Midbrain (tissue), 1 donor: ENCODE measurements around the gene SCAI.
"Not testable (repeated sequence)": the region's sequence is repeated elsewhere in the genome, so short reads cannot be mapped to it uniquely, and the experiment has no call there.

Experiments
- DNase-seq: peaks from one replicate; lab custom pipeline; 2025; lab: John Stamatoyannopoulos, UW

The SCAI gene

DNA sequence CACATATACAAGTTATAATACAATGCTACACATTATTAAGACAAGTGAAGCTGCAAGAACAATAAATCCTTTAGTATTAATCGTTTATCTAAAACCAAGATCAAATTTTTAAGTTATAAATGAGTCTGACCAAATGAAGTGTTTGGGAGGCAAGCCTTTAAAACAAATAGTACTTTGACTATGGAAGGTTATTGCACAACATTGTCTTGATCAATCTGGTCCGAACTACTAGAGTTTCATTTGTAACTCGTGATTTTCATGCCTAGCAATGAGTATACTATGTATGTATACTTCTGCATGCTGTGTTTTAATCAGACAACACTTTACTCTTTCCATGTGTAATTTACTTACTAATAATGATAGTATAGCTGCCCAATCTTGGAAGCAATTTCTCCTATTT is 115.3 kb downstream of the SCAI start:
- no peak for DNase-seq

DNA sequence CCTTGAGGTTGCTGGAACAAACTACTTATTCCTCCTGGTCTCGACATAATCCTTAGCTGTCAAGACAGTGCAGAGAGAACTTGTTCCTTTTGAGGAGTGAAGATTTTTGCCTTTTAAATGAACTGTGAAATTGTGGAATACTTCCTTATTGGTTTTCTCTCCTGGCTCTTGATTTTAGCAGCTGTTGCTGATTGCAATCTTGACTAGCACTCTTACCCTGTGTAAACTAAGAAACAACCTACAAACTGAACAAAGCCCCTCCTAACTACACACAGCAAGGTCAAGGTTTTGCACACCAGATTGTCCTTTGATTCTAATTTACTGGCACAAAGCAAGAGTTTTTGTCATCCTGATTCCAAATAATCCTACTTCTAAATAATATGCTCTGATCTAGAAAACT is 118.4 kb downstream of the SCAI start:
- no peak for DNase-seq

DNA sequence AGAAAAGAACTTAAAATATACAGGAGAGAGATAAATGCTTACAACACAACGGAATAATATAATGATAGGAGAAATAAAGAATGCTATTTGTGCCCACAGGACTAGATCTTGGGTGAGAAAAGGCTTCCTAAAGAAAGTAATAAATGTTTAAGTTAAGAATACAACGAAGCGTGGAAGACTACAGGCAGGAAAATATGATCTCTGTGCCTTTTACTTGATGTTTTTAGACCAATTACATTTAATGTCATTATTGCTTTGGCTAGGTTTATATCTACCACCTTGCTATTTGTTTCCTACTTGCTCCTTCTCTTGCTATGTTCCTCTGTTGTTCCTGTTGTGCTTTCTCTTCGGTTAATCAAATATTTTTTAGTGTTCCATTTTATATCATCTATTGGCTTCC is 122.3 kb downstream of the SCAI start:
- DNase-seq = no peak

DNA sequence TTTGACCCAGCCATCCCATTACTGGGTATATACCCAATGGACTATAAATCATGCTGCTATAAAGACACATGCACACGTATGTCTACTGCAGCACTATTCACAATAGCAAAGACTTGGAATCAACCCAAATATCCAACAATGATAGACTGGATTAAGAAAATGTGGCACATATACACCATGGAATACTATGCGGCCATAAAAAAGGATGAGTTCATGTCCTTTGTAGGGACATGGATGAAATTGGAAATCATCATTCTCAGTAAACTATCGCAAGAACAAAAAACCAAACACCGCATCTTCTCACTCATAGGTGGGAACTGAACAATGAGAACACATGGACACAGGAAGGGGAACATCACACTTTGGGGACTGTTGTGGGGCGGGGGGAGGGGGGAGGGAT is 127.7 kb downstream of the SCAI start:
- not testable (repeated sequence) for DNase-seq

DNA sequence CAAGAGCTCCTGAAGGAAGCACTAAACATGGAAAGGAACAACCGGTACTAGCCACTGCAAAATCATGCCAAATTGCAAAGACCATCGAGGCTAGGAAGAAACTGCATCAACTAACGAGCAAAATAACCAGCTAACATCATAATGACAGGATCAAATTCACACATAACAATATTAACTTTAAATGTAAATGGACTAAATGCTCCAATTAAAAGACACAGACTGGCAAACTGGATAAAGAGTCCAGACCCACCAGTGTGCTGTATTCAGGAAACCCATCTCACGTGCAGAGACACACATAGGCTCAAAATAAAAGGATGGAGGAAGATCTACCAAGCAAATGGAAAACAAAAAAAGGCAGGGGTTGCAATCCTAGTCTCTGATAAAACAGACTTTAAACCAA is 131.3 kb downstream of the SCAI start:
- DNase-seq = not testable (repeated sequence)

DNA sequence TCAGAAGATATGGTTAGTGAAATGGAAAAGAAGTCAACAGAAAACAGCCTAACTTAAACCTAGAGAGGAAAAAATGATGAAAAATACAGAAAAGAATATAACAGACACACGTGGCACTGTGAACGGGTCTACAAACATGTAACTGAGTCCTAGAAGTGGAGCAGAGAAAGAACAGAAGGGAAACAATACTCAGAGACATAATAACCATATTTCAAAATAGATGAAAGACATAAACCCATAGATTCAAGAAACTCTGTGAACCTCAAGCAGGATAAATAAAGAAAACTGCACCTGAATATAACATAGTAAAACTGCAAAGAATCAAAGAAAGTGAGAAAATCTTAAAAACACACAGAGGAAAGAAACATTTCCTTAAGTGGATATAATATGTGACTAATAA is 134.7 kb downstream of the SCAI start:
- no peak for DNase-seq

DNA sequence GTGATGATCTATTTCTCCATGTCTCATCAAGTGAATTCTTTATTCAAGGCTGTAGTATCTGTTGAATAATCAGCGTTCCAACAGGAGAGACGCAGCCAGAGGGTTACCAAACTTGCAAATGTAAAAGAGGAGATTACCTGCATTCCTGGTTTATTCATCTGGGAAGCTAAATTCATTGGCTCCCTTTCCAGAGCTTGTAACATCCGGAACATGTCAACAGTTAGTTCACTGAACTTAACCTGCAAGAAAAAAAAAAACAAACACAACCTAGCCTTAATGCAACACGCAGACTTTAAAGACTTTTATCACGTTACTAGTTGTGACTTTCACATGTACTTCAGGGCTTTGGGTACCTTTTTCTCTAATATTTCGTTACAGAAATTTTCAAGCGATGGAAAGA is 140.0 kb downstream of the SCAI start:
- DNase-seq = no peak

DNA sequence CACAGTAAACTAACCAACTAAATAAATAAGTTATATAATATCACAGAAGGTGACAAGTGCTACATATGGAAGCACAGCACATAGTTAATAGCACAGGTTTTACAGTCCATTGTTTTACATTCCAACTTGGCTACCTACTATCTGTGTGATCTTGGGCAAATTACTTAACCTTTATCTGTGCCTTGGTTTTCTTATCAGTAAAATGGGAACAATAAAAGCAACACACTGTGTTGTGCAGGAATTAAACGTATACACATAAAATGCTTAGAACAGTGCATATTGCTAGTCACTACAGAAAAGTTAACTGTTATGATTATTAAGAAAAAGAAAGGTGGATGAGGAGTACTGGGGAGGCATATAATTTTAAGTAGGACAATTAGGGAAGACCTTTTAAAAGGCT is 159.6 kb downstream of the SCAI start:
- DNase-seq = no peak

DNA sequence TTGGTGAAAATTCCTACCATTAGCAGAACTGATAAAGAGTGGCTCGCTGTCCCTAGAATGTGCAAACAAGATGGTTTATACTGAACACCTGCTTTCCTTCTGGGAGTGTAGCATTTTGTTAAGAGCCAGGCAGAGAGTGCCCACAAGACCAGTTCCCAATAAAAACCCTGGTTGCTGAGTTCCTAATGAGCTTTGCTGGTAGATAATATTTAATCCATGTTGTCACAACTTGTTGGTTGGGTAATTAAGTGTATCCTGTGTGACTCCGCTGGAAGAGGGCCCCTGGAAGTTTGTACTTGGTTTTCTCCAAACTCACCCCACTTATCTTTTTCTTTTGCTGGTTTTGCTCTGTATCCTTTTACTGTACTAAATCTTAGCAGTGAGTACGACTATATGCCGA is 162.9 kb downstream of the SCAI start:
- no peak for DNase-seq

DNA sequence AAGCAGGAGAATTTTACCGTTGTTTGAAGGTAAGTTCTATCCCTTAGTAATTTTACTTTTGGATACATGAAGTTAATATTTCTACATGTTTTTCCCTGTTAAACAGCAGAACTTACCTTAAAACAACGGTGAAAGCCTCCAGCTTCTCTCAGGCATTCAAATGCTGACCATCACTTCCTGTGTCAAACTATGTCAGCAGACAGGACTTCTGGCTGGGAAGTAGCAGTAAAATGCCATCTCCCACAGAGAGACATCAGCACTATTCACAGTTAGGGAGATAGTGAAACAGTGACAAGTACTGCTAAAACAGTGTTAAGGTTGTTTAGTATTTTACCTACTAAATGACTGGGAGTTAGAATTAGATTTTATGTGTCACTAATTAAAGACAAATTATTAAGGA is 168.2 kb downstream of the SCAI start:
- DNase-seq = no peak

DNA sequence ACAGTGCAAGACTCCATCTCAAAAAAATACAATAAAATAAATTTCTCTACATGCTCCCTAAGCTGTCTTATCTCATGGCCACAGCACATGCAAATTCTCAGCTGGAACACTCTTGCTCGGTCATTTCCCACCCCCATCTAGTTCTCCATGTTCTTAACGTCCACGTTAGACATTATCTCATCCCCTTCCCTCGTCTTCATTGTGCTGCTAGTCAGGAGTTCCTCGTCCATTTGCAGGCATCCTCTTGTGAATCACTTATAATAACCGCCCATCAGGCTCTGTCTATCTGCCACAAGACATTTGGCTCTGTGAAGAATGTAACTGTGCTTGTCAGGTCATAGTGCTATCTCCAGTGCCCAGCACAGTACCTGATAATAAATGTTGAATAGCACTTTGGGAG is 169.5 kb downstream of the SCAI start:
- no peak for DNase-seq

DNA sequence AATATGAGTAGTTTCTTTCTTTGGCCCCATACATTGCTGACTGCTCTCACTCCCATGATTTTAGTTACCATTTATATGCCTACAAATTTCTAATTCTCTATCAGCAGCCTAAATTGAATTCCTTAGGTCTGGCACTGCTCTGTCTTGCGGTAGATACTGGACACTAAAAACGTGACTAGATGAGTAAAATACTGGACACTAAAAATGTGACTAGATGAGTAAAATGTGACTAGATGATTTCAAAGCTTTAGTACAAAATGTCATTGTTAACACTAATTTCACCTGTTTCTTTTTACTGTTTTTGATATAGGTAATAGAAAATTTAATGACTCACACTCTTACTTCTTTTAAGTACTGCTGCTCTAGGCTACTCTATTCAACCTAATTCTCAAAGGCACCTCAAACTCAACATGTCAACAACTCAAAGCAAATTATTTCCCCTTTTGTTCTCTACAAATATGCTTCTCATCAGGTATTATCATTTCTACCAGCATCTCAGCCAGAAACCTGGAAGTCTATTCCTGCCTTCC is 171.0 kb downstream of the SCAI start:
- no peak for DNase-seq

DNA sequence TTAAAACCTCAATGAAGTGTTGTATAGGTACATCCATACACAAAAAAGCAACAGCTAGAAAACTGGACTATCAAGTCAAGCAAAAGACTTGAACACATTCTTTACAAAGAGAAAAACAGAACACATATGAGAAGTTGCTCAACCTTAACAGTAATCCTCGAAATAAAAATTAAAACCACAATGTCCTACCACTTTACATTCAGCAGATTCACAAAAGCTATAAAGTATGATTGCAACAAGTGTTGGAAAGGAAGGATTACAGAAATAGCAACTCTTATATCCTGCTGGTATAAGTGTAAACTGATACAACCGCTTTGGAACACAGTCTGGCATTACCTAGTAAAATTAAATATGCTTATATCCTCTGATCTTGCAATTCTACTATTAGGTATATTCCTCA is 173.9 kb downstream of the SCAI start:
- DNase-seq = no peak

DNA sequence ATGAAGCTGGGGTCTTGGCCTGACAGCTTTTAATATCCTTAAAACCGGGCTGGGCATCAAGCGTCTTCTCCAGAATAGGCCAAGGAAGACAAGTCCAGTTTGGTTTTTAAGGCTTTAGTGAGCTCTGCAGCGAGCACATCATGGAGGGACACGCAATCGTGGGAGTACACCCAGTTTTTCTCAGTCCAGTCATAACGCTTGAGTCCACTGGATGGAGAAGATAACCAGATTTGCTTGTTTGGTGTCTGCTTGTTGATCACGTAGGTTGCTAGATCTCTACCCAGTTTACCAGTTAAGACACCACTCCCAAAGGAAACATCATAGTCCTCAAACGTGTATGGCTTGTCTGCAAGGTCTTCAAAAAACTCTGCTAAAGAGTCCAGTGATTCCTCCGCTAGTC is 175.1 kb downstream of the SCAI start:
- DNase-seq = no peak

DNA sequence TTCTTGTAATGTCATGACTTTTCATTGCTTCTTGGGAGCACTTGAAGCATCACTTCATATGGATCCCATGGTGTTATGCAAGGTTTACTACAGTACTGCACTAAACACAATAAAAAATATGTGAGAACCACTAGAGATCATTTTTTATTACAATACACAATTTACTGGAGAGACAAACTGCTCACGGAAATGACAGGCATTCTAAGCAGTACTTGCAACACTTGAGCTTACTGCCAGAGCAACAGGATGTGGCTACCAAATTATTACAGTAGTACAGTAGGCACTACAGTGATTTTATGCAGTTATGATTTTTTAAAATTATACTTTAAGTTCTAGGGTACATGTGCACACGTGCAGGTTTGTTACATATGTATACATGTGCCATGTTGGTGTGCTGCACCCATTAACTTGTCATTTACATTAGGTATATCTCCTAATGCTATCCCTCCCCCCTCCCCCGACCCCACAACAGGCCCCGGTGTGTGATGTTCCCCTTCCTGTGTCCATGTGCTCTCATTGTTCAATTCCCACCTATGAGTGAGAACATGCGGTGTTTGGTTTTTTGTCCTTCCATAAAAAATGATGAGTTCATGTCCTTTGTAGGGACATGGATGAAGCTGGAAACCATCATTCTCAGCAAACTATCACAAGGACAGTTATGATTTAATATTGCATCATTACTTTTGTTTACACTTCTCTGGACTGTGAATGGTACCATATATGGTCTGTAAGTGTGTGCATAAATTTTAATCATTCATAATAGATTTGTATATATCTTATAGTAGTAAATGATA is 177.4 kb downstream of the SCAI start:
- not testable (repeated sequence) for DNase-seq

DNA sequence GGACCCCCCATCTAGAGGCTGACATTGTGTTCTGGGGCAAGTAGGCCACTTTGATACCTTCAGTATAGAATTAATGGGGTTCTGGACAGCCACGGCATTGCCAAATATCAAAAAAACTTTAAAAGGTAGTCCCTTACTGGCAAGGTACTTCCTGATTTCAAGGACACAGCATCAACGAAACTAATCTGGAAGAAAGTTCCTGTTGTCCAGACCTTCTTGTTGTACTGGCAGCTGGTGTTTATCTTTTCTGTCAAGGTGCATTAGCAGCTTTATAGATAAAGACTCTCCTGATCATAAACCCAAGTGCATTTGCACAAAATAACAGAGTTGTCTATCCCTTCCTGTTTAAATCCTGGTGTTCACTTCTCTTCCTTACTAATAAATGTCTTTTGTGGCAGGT is 178.7 kb downstream of the SCAI start:
- DNase-seq = no peak

DNA sequence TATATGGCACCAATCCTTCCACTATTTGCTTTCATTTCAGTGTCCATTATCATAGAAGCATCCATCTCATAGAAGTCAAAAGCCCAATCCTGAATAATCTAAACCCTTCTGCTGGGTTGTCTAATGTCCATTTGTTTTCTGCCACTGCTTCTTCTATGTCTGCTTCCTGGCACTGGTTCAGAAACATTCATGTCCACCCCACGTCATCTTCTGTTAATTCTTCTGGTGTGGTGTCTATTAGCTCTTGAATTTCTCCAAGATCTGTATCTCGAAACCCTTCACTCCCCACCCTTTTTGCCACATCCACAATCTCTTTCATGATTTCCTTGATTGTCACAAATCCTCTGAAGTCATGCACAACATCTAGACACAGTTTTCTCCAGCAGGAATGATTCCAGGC is 179.3 kb downstream of the SCAI start:
- DNase-seq = no peak

DNA sequence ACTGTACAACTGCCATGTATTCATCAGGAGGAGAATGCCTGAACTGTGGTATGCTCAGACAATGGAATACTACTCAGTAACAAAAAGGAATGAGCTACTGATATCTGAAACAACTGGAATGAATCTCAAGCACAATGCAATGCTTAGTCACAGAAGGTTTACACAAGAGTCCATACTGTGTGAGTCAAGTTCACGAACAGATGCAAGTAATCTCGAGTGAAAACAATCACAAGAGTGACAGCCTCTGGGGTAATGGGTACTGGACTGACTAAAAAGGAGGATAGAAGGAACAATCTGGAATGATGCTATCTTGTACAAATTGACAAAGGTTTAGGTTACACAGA is 182.9 kb downstream of the SCAI start:
- DNase-seq = no peak

DNA sequence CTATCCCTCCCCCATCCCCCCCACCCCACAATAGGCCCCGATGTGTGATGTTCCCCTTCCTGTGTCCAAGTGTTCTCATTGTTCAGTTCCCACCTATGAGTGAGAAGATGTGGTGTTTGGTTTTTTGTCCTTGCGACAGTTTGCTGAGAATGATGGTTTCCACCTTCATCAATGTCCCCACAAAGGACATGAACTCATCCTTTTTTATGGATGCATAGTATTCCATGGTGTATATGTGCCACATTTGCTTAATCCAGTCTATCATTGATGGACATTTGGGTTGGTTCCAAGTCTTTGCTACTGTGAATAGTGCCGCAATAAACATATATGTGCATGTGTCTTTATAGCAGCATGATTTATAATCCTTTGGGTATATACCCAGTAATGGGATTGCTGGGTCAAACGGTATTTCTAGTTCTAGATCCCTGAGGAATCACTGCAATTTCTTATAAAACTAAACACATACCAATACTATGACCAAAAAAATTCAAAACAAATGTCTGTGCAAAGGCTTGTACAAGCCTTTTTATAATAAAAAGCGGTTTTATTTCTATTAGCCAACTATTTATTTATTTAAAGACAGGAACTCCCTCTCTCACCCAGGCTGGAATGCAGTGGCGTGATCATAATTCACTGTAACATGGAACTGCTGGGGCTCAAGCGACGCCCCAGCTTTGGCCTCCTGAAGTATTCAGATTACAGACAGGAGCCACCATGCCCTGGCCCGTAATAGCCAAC is 183.5 kb downstream of the SCAI start:
- not testable (repeated sequence) for DNase-seq

DNA sequence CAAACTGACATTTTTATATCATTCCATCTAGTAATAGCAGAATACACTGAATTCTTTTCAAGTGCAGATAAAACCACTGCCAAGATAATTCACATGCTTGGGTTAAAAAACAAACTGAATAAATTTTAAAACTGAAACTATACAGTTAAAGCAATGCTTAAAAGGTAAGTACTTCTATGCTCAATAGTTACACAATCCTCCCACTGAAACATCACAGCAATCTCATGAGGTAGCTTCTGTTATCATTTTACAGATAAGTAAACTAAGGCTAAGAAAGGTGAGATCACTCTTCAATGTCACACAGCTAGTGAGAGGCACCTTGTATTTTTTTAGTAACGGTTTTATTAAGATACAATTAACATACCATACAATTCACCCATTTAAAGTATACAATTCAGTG is 189.1 kb downstream of the SCAI start:
- no peak for DNase-seq

DNA sequence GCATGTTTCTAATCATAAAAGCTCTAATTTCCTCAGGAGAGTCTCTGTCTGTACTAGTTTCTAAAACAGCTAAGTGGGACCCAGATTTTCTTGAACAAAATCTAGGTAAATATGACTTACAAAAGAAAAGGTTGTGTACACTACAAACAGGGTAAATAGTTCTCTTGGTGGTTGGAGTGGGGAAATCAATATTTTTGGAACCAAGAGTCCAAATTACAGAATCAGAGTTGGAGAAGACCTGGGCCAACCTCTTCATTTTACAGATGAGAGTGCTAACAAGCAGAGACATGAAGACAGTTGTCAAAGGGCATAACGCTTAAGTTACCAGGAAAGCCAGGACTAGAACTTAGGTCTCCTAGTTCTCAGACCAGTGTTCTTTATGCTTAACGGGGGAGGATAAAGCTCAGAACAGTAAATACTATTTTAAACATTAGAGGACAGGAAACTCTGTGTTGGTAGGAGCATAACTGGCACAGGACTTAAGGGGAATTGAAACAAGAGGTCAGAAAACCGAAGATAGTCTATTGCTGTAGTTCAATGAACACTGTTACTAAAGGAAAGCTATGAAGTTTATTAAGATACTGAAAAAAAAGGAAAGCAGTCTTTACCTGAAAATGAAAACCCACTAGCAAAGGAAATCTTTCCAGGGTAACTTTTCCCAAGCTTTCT is 193.1 kb downstream of the SCAI start:
- no peak for DNase-seq

DNA sequence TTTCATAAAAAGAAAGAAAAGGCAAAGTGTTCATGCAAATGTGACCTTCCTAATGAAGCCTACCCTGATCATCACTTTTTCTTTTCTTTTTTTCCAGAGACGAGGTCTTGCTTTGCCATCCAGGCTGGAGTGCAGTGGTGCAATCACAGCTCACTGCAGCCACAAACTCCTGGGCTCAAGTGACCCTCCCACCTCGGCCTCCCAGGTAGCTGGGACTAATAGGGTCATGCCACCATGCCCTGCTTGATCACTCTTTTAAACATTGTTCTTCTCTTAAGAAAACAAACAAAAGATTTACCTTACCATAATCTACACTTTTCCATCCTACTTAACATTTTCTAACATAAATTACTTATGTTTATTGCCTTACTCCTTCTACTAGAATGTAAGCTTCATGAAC is 193.9 kb downstream of the SCAI start:
- DNase-seq = no peak
